Activated CD8-positive, alpha-beta memory T cell treated with anti-CD3 and anti-CD28 coated beads, Interleukin-2, amount 50 U/mL, for 48 hours (primary cell): ENCODE measurements around the gene SLC31A1.

Source experiments
- DNase-seq: peaks from one replicate; pipeline ENCODE4 v3.0.0-alpha.2; 2020

SLC31A1 gene

GRCh38 chr9:113309204-113309813 is 88.0 kb downstream of the SLC31A1 start:
- DNase-seq = no peak

- DNase-seq = no peak
Measured at GRCh38 chr9:113310538-113310937, 89.2 kb downstream of the SLC31A1 start.

- no peak for DNase-seq
Measured at GRCh38 chr9:113311961-113312360, 90.6 kb downstream of the SLC31A1 start.

GRCh38 chr9:113313261-113313660 is 91.9 kb downstream of the SLC31A1 start:
- DNase-seq = no peak
